HG03457 (cell line): ENCODE measurements around the gene SERF2.
A peak's percentile ranks its signal among the peaks of the same experiment; 100 is the strongest.
"Not testable (repeated sequence)": the region's sequence is repeated elsewhere in the genome, so short reads cannot be mapped to it uniquely, and the experiment has no call there.

Source experiments
- ATAC-seq: cut with Tn5 transposase; IDR thresholded peaks from one replicate; pipeline ENCODE4 v1.9.1; 2021; ENCODE audit warnings: moderate number of reproducible peaks; ENCODE audit not compliant: unreplicated experiment

Gene SERF2

GRCh38 chr15:43792761-43793476 is 799 bp downstream of the SERF2 start:
- no peak for ATAC-seq

- ATAC-seq = no peak
Measured at GRCh38 chr15:43793647-43794046, 1.5 kb downstream of the SERF2 start.

- ATAC-seq = no peak
Measured at GRCh38 chr15:43794269-43795037, 2.3 kb downstream of the SERF2 start.

- ATAC-seq = no peak
Measured at GRCh38 chr15:43795197-43795596, 3.1 kb downstream of the SERF2 start.

- no peak for ATAC-seq
Measured at GRCh38 chr15:43795997-43796396, 3.9 kb downstream of the SERF2 start.

- no peak for ATAC-seq
Measured at GRCh38 chr15:43796566-43796965, 4.4 kb downstream of the SERF2 start.

- ATAC-seq = no peak
Measured at GRCh38 chr15:43799209-43799944, 7.3 kb downstream of the SERF2 start.

- ATAC-seq = no peak
Measured at GRCh38 chr15:43799945-43800285, 7.8 kb downstream of the SERF2 start, which contains the start of gene SERINC4. Gene SERINC4, minus strand, starts transcription at chr15:43800220. Its CDS starts 234 bp downstream, at chr15:43799986.

GRCh38 chr15:43800286-43801141 is 8.4 kb downstream of the SERF2 start, which contains the start of gene HYPK:
Gene HYPK, plus strand, starts transcription at chr15:43800599. Its CDS starts 24 bp downstream, at chr15:43800623.
- peak; percentile 59 for ATAC-seq

GRCh38 chr15:43802676-43803075 is 10.6 kb downstream of the SERF2 start:
- ATAC-seq = not testable (repeated sequence)

- ATAC-seq = no peak
Measured at GRCh38 chr15:43808435-43808950, 16.4 kb downstream of the SERF2 start.

- ATAC-seq = no peak
Measured at GRCh38 chr15:43808960-43809678, 17.0 kb downstream of the SERF2 start.

- ATAC-seq = not testable (repeated sequence)
Measured at GRCh38 chr15:43815064-43815463, 22.9 kb downstream of the SERF2 start.

GRCh38 chr15:43821505-43821904 is 29.4 kb downstream of the SERF2 start:
- ATAC-seq = no peak

GRCh38 chr15:43824302-43825246 is 32.5 kb downstream of the SERF2 start, which contains the start of gene MFAP1:
Gene MFAP1, minus strand, starts transcription at chr15:43824690. Its CDS starts 121 bp downstream, at chr15:43824569.
- peak; percentile 49 for ATAC-seq

- not testable (repeated sequence) for ATAC-seq
Measured at GRCh38 chr15:43825305-43825704, 33.2 kb downstream of the SERF2 start.

- no peak for ATAC-seq
Measured at GRCh38 chr15:43826029-43826507, 33.9 kb downstream of the SERF2 start.
